Hepatocyte (in vitro differentiated cells): ENCODE results near the gene TTL. TPM values are rescaled to one million over a fixed set of nuclear protein-coding genes. Genes with fewer than 3 reads are reported as not detected.

Experiments used
- DNase-seq: peaks from one replicate; pipeline ENCODE4 v3.0.0-alpha.2; 2016; ENCODE audit warnings: low spot score
- H2AFZ ChIP-seq: fragments of 200-600 bp; sonication (generic); 2 replicates; pipeline ENCODE4 v1.6.0; 2016; ENCODE audit warnings: antibody characterized with exemption, mild to moderate bottlenecking
- H3K27ac ChIP-seq: fragments of 200-600 bp; sonication (generic); 2 replicates; pipeline ENCODE4 v1.5.1; 2016; ENCODE audit warnings: mild to moderate bottlenecking
- H3K27me3 ChIP-seq: fragments of 200-600 bp; sonication (generic); 2 replicates; pipeline ENCODE4 v1.6.1; 2016
- H3K36me3 ChIP-seq: fragments of 200-600 bp; sonication (generic); replicated peaks from 2 replicates; pipeline ENCODE4 v1.5.1; 2016; ENCODE audit warnings: low read depth; ENCODE audit not compliant: insufficient read depth
- H3K4me1 ChIP-seq: fragments of 200-600 bp; sonication (generic); 2 replicates; pipeline ENCODE4 v1.5.1; 2016; ENCODE audit warnings: mild to moderate bottlenecking, moderate library complexity; ENCODE audit not compliant: insufficient read depth
- H3K4me2 ChIP-seq: fragments of 200-600 bp; sonication (generic); 2 replicates; pipeline ENCODE4 v1.6.0; 2016
- H3K4me3 ChIP-seq: fragments of 200-600 bp; sonication (generic); 2 replicates; pipeline ENCODE4 v1.5.1; 2016; ENCODE audit warnings: mild to moderate bottlenecking
- H3K79me2 ChIP-seq: fragments of 200-600 bp; sonication (generic); 2 replicates; pipeline ENCODE4 v1.6.0; 2017; ENCODE audit warnings: mild to moderate bottlenecking
- H3K9me2 ChIP-seq: fragments of 200-600 bp; sonication (generic); replicated peaks from 2 replicates; pipeline ENCODE4 v1.6.0; 2017; ENCODE audit warnings: mild to moderate bottlenecking; ENCODE audit not compliant: insufficient read depth
- H3K9me3 ChIP-seq: fragments of 200-600 bp; sonication (generic); 2 replicates; pipeline ENCODE4 v1.5.1; 2016; ENCODE audit warnings: low read depth, mild to moderate bottlenecking
- H4K20me1 ChIP-seq: fragments of 200-600 bp; sonication (generic); 2 replicates; pipeline ENCODE4 v1.6.0; 2016; ENCODE audit warnings: mild to moderate bottlenecking; ENCODE audit not compliant: insufficient read depth, poor library complexity, severe bottlenecking
- EZH2 ChIP-seq: fragments of 200-600 bp; sonication (generic); IDR thresholded peaks from 2 replicates; pipeline ENCODE4 v1.6.1; 2016; ENCODE audit warnings: antibody characterized with exemption, mild to moderate bottlenecking, borderline replicate concordance
- EZH2phosphoT487 ChIP-seq: fragments of 200-600 bp; sonication (generic); IDR thresholded peaks from one replicate; pipeline ENCODE4 v1.6.1; 2018; ENCODE audit warnings: antibody characterized with exemption, mild to moderate bottlenecking, low read depth, moderate library complexity; ENCODE audit not compliant: unreplicated experiment, severe bottlenecking
- WGBS: methylation state at CpG from one replicate; pipeline ENCODE4 v1.1.6; 2016; ENCODE audit warnings: low lambda C conversion rate; ENCODE audit errors: missing lambda C conversion rate; 5-methylcytosine and 5-hydroxymethylcytosine counted together
- polyA plus RNA-seq: library from polyadenylated mRNA; unstranded; fragments of >200 nt; fragmentation: Nextera tagmentation; extraction: Ambion mirVana; gene quantifications from 2 replicates; pipeline ENCODE4 v1.2.1, GENCODE V29; 2016
- total RNA-seq: library from RNA; depleted of rRNA; stranded (reverse); fragments of >200 nt; gene quantifications from 2 replicates; pipeline ENCODE4 v1.2.3, GENCODE V29; 2014
- TF ChIP-seq, protein P1 (sequence below): fragments of 200-600 bp; sonication (generic); IDR thresholded peaks from 2 replicates; pipeline ENCODE4 v1.5.1; 2016; ENCODE audit warnings: antibody characterized with exemption, mild to moderate bottlenecking; ENCODE audit not compliant: poor library complexity

The TTL gene
- total and polyA plus RNA-seq, 2 experiments from 2014 or later = 16.9 to 22.9 TPM

DNA sequence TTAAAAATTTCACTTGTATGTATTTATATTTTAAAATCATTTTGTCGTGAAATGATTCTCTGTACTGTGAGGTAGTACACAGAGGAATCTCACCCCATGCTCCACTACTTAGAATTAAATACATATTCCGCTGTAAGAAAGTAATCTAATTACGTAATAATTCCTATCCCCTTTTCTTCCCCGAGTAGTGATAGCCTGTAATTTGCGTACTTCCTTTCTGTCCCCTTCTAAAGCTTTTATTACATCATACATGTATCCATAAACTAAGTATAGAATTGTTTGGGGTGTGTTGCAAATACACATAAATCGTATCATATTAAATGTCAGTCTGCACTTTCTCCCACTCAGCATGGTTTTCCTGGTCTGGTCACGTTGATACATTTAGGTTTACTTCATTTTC lies 90.0 kb downstream of the TTL start:
- Histone ChIP-seq H3K9me2 (no peaks in the 10 kb centered on the region), H3K27ac (no peak overlapping the region), H3K4me2 (no peak overlapping the region), H3K36me3 (peaks cover 5% of the 10 kb centered on the region), H3K9me3 (no peaks in the 10 kb centered on the region), H2AFZ (no peak overlapping the region), H3K79me2 (no peaks in the 10 kb centered on the region), H3K4me1 (no peaks in the 10 kb centered on the region), H3K27me3 (no peaks in the 10 kb centered on the region), H4K20me1 (no peaks in the 10 kb centered on the region), H3K4me3 (no peak overlapping the region)
- WGBS = 88% methylated on average over 7 of the region's 7 CpGs
- TF ChIP-seq, protein P1, sequence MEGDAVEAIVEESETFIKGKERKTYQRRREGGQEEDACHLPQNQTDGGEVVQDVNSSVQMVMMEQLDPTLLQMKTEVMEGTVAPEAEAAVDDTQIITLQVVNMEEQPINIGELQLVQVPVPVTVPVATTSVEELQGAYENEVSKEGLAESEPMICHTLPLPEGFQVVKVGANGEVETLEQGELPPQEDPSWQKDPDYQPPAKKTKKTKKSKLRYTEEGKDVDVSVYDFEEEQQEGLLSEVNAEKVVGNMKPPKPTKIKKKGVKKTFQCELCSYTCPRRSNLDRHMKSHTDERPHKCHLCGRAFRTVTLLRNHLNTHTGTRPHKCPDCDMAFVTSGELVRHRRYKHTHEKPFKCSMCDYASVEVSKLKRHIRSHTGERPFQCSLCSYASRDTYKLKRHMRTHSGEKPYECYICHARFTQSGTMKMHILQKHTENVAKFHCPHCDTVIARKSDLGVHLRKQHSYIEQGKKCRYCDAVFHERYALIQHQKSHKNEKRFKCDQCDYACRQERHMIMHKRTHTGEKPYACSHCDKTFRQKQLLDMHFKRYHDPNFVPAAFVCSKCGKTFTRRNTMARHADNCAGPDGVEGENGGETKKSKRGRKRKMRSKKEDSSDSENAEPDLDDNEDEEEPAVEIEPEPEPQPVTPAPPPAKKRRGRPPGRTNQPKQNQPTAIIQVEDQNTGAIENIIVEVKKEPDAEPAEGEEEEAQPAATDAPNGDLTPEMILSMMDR = no peak
- no peak for TF ChIP-seq EZH2
- TF ChIP-seq EZH2phosphoT487 = no peak
- DNase-seq = no peak

DNA sequence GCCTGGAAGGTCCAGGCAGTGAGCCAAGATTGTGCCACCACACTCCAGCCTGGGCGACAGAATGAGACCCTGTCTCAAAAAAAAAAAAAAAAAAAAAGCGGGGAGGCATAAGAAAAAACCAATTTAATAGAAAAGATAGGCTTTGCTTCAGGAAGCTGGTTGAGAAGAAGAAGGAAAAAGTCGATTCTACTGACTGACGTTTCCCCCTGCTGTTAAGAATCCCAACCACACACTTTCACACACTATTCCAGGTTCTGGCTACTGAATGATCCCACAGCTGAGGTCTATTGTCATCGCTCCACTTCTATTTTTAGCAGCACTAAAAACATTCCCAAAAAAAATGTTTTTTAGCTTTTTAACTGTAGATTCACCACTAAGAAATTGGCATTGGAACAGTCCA lies 95.8 kb downstream of the TTL start:
- H3K27me3 ChIP-seq = no peaks in the 10 kb centered on the region
- H3K4me3 ChIP-seq = no peak overlapping the region
- H2AFZ ChIP-seq = no peak overlapping the region
- H3K9me2 ChIP-seq = no peaks in the 10 kb centered on the region
- H3K4me1 ChIP-seq = no peaks in the 10 kb centered on the region
- no peaks in the 10 kb centered on the region for H4K20me1 ChIP-seq
- H3K4me2 ChIP-seq = no peak overlapping the region
- no peak for TF ChIP-seq EZH2phosphoT487
- TF ChIP-seq, protein P1 = peak; percentile 5
- no peaks in the 10 kb centered on the region for H3K9me3 ChIP-seq
- H3K36me3 ChIP-seq = peaks cover 2% of the 10 kb centered on the region
- H3K27ac ChIP-seq = no peak overlapping the region
- WGBS = 73% methylated on average over 4 of the region's 5 CpGs
- H3K79me2 ChIP-seq = no peaks in the 10 kb centered on the region
- DNase-seq = no peak

DNA sequence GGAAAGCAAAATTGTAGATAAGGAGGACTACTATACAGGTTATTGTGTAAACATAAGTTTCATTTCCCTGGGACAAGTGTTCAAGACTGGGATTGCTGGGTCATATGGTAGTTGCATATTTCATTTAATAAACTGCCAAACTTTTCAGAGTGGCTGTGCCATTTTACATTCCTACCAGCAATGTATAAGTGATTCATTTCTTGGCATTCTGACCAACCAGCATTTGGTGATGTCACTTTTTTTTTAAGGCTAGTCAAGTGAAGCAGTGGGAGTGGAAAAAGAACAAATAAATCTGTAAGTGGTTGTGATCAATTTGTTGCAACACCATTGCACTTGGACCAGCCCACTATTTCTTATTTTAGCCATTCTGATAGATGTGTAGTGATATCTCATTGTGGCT lies 97.3 kb downstream of the TTL start:
- no peak overlapping the region for H2AFZ ChIP-seq
- TF ChIP-seq, protein P1 = no peak
- TF ChIP-seq EZH2phosphoT487 (no peak), EZH2 (no peak)
- no peaks in the 10 kb centered on the region for H3K27me3 ChIP-seq
- H3K9me2 ChIP-seq = no peaks in the 10 kb centered on the region
- no peaks in the 10 kb centered on the region for H4K20me1 ChIP-seq
- peaks cover 7% of the 10 kb centered on the region for H3K79me2 ChIP-seq
- no peak overlapping the region for H3K4me3 ChIP-seq
- no peaks in the 10 kb centered on the region for H3K9me3 ChIP-seq
- H3K4me2 ChIP-seq = no peak overlapping the region
- no peaks in the 10 kb centered on the region for H3K36me3 ChIP-seq
- H3K4me1 ChIP-seq = peaks cover 7% of the 10 kb centered on the region
- H3K27ac ChIP-seq = no peak overlapping the region
- no peak for DNase-seq

DNA sequence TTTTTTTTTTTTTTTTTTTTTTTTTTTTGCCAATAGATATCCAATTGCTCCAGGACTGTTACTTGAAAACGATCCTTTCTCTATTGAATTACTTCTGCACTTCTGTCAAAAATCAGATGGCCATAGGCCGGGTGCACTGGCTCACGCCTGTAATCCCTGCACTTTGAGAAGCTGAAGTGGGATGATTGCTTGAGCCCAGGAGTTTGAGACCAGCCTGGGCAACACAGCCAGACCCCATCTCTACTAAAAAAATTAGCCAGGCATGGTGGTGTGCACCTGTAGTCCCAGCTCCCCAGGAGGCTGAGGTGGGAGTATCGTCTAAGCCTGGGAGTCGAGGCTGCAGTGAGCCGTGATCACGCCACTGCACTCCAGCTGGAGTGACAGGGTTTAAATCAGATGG lies 98.1 kb downstream of the TTL start:
- no peak overlapping the region for H3K4me3 ChIP-seq
- no peak overlapping the region for H3K27ac ChIP-seq
- H3K79me2 ChIP-seq = peaks cover 8% of the 10 kb centered on the region
- no peak for TF ChIP-seq EZH2phosphoT487
- TF ChIP-seq EZH2 = no peak
- TF ChIP-seq, protein P1 = no peak
- H4K20me1 ChIP-seq = no peaks in the 10 kb centered on the region
- H3K9me2 ChIP-seq = no peaks in the 10 kb centered on the region
- no peak overlapping the region for H2AFZ ChIP-seq
- no peak for DNase-seq
- H3K4me1 ChIP-seq = peaks cover 10% of the 10 kb centered on the region
- H3K36me3 ChIP-seq = no peaks in the 10 kb centered on the region
- no peaks in the 10 kb centered on the region for H3K9me3 ChIP-seq
- WGBS = 93% methylated on average over 7 of the region's 7 CpGs
- no peaks in the 10 kb centered on the region for H3K27me3 ChIP-seq
- no peak overlapping the region for H3K4me2 ChIP-seq
